RKO (cell line): ENCODE measurements around the gene CLIC1.
A peak's percentile ranks its signal among the peaks of the same experiment; 100 is the strongest.

Source experiments
- DNase-seq: peaks from one replicate; pipeline ENCODE4 v3.0.0-alpha.2; 2016; ENCODE audit warnings: low spot score

CLIC1 gene

GRCh38 chr6:31768363-31769257, 32.3 kb upstream of the CLIC1 start:
- no peak for DNase-seq

GRCh38 chr6:31767096-31767645, 30.8 kb upstream of the CLIC1 start:
- DNase-seq, result no peak

DNA sequence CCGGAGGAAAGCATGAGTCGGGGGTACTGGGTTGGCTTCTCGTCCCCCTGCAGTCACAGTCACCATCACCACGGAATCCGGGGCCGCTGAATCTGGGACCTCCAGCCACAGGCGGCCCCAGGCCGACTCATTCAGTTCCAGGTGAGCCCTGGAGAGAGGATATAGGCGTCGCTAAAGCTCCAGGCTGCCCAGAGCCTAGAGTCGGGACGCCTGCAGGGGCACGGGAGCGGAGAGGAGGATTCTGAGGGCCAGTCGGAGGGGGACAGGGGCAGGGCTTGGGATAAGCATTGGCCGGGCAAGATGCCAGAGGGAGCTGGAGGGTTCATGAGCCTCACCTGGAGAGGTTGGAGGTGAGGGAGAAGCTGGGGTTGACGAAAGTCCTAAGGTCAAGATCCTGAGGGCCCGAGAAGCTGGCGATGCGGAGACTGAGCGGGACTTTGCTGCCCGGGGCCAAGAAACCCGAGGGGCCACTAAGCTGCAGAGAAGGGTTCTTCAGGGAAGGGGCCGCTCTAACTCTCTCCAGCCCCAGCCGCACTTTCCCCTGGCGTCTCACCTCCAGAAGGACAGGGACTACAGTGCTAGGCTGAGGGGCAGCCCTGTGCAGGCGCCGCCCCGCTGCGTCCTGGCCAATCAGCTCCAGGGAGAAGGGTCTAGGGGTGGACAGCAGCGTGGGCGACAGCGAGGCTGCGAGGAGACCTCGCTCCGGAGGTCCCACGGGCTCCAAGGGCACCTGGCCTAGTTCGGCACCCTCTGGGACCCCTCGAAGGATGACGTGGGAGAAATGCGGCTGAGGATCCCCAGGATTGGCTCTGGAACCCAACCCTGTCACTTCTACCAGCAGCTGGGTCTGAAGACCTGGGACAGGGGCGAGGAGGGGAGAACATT, 29.8 kb upstream of the CLIC1 start:
- no peak for DNase-seq

- DNase-seq, result no peak
Measured at GRCh38 chr6:31765559-31765909, 29.2 kb upstream of the CLIC1 start.

- DNase-seq, result no peak
Measured at GRCh38 chr6:31764198-31764597, 27.9 kb upstream of the CLIC1 start.

DNA sequence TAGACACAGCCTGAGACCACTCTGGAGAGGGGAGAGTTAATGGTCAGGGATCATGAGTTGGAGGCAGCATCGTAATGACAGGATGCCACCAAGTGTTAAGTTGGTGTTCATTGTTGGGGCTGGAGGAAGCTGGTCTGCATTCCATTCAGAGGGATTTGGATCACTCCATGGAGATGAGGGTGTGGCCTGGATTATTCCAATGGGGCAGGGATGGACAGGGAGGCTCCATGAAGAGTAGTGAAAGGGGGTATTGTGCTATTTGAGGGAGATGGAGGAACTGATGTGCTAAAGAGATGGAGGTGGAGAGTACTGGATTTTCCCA, 27.2 kb upstream of the CLIC1 start:
- peak; percentile 35 for DNase-seq

- no peak for DNase-seq
Measured at GRCh38 chr6:31762878-31763618, 26.7 kb upstream of the CLIC1 start.

DNA sequence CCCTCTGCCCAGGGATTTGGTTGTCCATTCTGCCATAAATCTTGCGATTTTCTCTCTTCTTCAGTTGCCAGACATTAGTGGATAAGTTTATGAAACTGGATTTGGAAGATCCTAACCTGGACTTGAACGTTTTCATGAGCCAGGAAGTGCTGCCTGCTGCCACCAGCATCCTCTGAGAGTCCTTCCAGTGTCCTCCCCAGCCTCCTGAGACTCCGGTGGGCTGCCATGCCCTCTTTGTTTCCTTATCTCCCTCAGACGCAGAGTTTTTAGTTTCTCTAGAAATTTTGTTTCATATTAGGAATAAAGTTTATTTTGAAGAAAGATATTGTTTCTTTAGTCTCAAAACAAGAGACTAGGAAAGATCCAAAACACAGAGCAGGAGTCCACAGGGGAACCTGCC, 26.0 kb upstream of the CLIC1 start, which contains the start of gene SAPCD1:
Gene SAPCD1, plus strand, starts transcription at position 301 of the 400 bp plus-strand sequence. CDS start 399 bp downstream, outside the sequence.
- no peak for DNase-seq

DNA sequence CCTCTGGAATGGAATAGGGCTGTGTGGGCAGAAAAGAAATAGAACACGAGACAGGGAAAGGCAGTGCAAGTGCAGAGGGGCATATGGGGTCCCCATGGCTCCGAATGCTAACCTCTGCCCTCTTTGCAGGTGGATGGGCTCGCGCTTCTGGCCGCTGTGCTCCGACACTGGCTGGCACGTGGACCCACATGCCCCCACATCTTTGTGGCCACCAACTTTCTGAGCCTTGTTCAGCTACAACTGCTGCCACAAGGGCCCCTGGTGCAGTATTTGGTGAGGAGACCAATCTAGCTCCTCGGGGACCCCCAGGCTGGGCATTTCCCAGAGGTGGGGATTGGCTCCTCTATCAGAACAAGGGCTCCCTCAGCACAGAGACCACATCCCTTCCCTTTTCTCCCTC, 25.0 kb upstream of the CLIC1 start:
- no peak for DNase-seq

GRCh38 chr6:31760790-31761189, 24.5 kb upstream of the CLIC1 start:
- no peak for DNase-seq

GRCh38 chr6:31758281-31758680, 22.0 kb upstream of the CLIC1 start:
- DNase-seq, result no peak

- peak; percentile 96 for DNase-seq
Measured at GRCh38 chr6:31752739-31753319, 16.5 kb upstream of the CLIC1 start.

DNA sequence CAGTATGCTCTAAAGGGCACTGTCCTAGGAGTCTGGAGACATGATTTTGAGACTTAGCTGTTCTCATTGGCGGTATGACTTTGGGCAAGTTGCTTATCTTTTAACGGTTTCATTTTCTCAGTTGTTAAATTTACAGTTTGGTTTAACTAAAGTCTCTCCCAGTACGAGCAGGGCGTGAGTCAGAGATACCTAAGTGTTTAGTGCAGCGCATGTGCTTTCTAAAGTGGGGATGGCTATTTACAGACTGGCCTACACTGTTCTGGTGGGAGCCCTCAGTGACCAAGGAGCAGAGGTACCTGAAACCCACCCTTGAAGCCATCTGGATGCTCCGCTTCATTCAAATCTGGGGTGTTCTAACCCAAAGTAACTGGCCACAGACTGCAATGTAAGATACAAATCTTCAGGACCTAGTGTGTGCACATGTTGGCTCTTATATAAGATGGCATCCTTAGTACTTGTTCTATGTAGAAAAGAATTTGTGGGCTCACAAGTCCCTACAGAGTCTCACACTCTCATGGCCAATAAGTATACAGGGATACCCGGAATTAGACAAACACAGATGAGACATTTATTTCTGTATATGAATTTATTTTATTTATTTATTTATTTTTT, 14.2 kb upstream of the CLIC1 start:
- DNase-seq, result peak; percentile 63

- DNase-seq, result no peak
Measured at GRCh38 chr6:31749301-31750036, 13.1 kb upstream of the CLIC1 start.

GRCh38 chr6:31744422-31744821, 8.1 kb upstream of the CLIC1 start:
- no peak for DNase-seq

- no peak for DNase-seq
Measured at GRCh38 chr6:31742894-31743293, 6.6 kb upstream of the CLIC1 start.

DNA sequence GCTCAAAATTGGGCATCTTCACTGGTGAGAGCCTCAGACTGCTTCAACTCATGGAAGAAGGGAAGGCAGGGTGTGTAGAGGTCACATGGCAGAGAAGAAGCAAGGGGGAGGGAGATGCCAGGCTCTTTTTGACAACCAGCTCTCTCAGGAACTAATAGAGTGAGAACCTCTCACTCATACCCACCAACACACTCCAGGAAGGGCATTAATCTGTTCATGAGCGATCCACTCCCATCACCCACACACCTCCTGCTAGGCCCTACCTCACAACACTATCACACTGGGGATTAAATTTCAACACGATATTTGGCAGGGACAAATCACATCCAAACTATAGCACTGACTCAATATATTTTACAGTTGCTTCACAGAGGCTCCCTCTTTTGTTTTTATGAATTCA, 5.5 kb upstream of the CLIC1 start:
- DNase-seq, result no peak

DNA sequence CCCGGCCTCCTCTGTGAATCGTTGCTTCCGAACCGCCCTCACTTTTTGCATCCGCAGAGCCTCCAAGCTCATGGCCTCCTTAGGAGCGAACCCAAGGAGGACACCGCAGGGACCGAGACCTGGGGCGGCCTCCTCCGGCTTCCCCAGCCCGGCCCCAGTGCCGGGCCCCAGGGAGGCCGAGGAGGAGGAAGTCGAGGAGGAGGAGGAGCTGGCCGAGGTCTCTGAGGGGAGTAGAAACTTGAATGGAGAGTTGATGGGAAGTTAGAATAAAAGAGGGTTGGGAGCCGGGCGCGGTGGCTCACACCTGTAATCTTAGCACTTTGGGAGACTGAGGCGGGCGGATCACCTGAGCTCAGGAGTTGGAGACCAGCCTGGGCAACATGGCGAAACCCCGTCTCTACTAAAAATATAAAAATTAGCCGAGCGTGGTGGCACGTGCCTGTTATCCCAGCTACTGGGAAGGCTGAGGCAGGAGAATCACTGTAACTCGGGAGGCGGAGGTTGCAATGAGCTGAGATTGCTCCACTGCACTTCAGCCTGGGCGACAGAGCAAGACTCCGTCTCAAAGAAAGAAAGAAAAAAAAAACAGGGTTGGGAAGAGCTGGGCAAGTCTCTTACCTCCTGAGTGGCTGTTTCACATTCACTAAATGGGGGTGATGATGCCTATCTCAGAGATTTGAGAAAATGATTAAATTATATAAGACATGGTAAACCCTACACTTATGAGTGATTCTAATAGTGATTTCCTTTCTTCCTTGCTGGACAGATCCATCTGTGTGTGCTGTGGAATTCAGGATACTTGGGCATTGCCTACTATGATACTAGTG, 4.3 kb upstream of the CLIC1 start:
- peak; percentile 43 for DNase-seq

- peak; percentile 99 for DNase-seq
Measured at GRCh38 chr6:31739639-31740396, 3.5 kb upstream of the CLIC1 start, which contains the start of gene MSH5. TSS of gene MSH5 (plus strand) at chr6:31740005. CDS start at chr6:31740467, 462 bp downstream.
